ENCODE results near the gene EML4.

- TF ChIP-seq REST (IDR thresholded peaks at IDR 0.05; ENCODE audit: insufficient replicate concordance, low read depth) (no peak), POLR2AphosphoS5 (IDR thresholded peaks at IDR 0.05; ENCODE audit: low read depth) (no peak)
- TF ChIP-seq, protein P1, sequence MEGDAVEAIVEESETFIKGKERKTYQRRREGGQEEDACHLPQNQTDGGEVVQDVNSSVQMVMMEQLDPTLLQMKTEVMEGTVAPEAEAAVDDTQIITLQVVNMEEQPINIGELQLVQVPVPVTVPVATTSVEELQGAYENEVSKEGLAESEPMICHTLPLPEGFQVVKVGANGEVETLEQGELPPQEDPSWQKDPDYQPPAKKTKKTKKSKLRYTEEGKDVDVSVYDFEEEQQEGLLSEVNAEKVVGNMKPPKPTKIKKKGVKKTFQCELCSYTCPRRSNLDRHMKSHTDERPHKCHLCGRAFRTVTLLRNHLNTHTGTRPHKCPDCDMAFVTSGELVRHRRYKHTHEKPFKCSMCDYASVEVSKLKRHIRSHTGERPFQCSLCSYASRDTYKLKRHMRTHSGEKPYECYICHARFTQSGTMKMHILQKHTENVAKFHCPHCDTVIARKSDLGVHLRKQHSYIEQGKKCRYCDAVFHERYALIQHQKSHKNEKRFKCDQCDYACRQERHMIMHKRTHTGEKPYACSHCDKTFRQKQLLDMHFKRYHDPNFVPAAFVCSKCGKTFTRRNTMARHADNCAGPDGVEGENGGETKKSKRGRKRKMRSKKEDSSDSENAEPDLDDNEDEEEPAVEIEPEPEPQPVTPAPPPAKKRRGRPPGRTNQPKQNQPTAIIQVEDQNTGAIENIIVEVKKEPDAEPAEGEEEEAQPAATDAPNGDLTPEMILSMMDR (IDR thresholded peaks at IDR 0.05; ENCODE audit: insufficient read depth, low read length), result no peak
Measured at GRCh38 chr2:42324949-42325348, 155.8 kb downstream of the EML4 start.
